GM23338 (cell line): ENCODE data around the gene UBFD1. TPM values are rescaled to one million over a fixed set of nuclear protein-coding genes. Genes with fewer than 3 reads are reported as not detected.

Experiments used
- ATAC-seq: fragments of 200-7000 bp; cut with Tn5 transposase; 3 replicates; pipeline ENCODE4 v1.9.1; 2020
- DNase-seq: peaks from one replicate; pipeline ENCODE4 v3.0.0-alpha.2; 2015; ENCODE audit warnings: low spot score
- H2AFZ ChIP-seq: fragments of 200-600 bp; sonication (generic); 2 replicates; pipeline ENCODE4 v1.8.0; 2016; ENCODE audit warnings: antibody characterized with exemption, mild to moderate bottlenecking, moderate library complexity
- H3F3A ChIP-seq: fragments of 200-600 bp; sonication (generic); replicated peaks from 2 replicates; pipeline ENCODE4 v1.8.0; 2017; ENCODE audit warnings: antibody characterized with exemption, mixed run types, low read depth
- H3K27ac ChIP-seq: fragments of 200-600 bp; sonication (generic); 2 replicates; pipeline ENCODE4 v1.6.1; 2016; ENCODE audit warnings: low read depth
- H3K27me3 ChIP-seq: fragments of 200-600 bp; sonication (generic); 2 replicates; pipeline ENCODE4 v1.8.0; 2016; ENCODE audit warnings: mild to moderate bottlenecking, mixed run types, moderate library complexity; ENCODE audit not compliant: insufficient read depth
- H3K36me3 ChIP-seq: fragments of 200-600 bp; sonication (generic); 2 replicates; pipeline ENCODE4 v1.8.0; 2016; ENCODE audit warnings: mild to moderate bottlenecking; ENCODE audit not compliant: insufficient read depth
- H3K4me1 ChIP-seq: fragments of 200-600 bp; sonication (generic); 2 replicates; pipeline ENCODE4 v1.8.0; 2016; ENCODE audit warnings: mild to moderate bottlenecking, moderate library complexity; ENCODE audit not compliant: insufficient read depth
- H3K4me2 ChIP-seq: fragments of 200-600 bp; sonication (generic); 2 replicates; pipeline ENCODE4 v1.7.1; 2017; ENCODE audit warnings: mixed run types
- H3K4me3 ChIP-seq: fragments of 200-600 bp; sonication (generic); 2 replicates; pipeline ENCODE4 v1.6.1; 2016; ENCODE audit warnings: mixed run types
- H3K79me2 ChIP-seq: fragments of 200-600 bp; sonication (generic); replicated peaks from 2 replicates; pipeline ENCODE4 v1.8.0; 2017; ENCODE audit warnings: mild to moderate bottlenecking; ENCODE audit not compliant: insufficient read depth
- H3K9me2 ChIP-seq: fragments of 200-600 bp; sonication (generic); 2 replicates; pipeline ENCODE4 v1.8.0; 2017; ENCODE audit not compliant: insufficient read depth
- H4K20me1 ChIP-seq: fragments of 200-600 bp; sonication (generic); replicated peaks from 2 replicates; pipeline ENCODE4 v1.8.0; 2017; ENCODE audit warnings: mild to moderate bottlenecking; ENCODE audit not compliant: insufficient read depth
- H3K27ac Mint-ChIP-seq: 2 replicates; pipeline ENCODE4 v1.8.0; 2020; ENCODE audit warnings: inconsistent platforms, mild to moderate bottlenecking, moderate library complexity, mixed read lengths
- H3K27me3 Mint-ChIP-seq: 3 replicates; pipeline ENCODE4 v1.8.0; 2022; ENCODE audit warnings: low read depth, mild to moderate bottlenecking, moderate library complexity, mixed read lengths, inconsistent platforms; ENCODE audit not compliant: insufficient read depth, poor library complexity
- H3K36me3 Mint-ChIP-seq: 3 replicates; pipeline ENCODE4 v1.8.0; 2021; ENCODE audit warnings: low read depth, mild to moderate bottlenecking, inconsistent platforms, moderate library complexity, mixed read lengths
- H3K4me1 Mint-ChIP-seq: 3 replicates; pipeline ENCODE4 v1.8.0; 2020; ENCODE audit warnings: mild to moderate bottlenecking, inconsistent platforms, mixed read lengths
- H3K4me3 Mint-ChIP-seq: 3 replicates; pipeline ENCODE4 v1.8.0; 2021; ENCODE audit warnings: moderate library complexity, mild to moderate bottlenecking, inconsistent platforms, mixed read lengths
- H3K9me3 Mint-ChIP-seq: 3 replicates; pipeline ENCODE4 v1.8.0; 2020; ENCODE audit warnings: moderate library complexity, mild to moderate bottlenecking, inconsistent platforms, mixed read lengths
- CREB1 ChIP-seq: fragments of 250-450 bp; sonication (Bioruptor Pico); IDR thresholded peaks from 2 replicates; pipeline ENCODE4 v1.5.0; 2020; ENCODE audit warnings: low read depth, mild to moderate bottlenecking, moderate library complexity
- EZH2 ChIP-seq: fragments of 200-600 bp; sonication (generic); IDR thresholded peaks from one replicate; pipeline ENCODE4 v1.8.0; 2017; ENCODE audit warnings: antibody characterized with exemption, mild to moderate bottlenecking, low read depth; ENCODE audit not compliant: unreplicated experiment
- EZH2phosphoT487 ChIP-seq: fragments of 200-600 bp; sonication (generic); IDR thresholded peaks from one replicate; pipeline ENCODE4 v1.8.1; 2018; ENCODE audit warnings: antibody characterized with exemption; ENCODE audit not compliant: unreplicated experiment
- JUNB ChIP-seq: IDR thresholded peaks from one replicate; pipeline ENCODE4 v1.6.1; 2016; ENCODE audit warnings: antibody characterized with exemption; ENCODE audit not compliant: unreplicated experiment
- NANOG ChIP-seq: IDR thresholded peaks from 2 replicates; pipeline ENCODE4 v1.6.1; 2016; ENCODE audit warnings: antibody characterized with exemption, borderline replicate concordance
- POLR2AphosphoS5 ChIP-seq: IDR thresholded peaks from 2 replicates; pipeline ENCODE4 v1.6.1; 2016; ENCODE audit warnings: antibody characterized with exemption, low read depth
- STAT1 ChIP-seq: IDR thresholded peaks from one replicate; pipeline ENCODE4 v1.6.1; 2016; ENCODE audit warnings: antibody characterized with exemption; ENCODE audit not compliant: unreplicated experiment
- ZNF114 ChIP-seq: fragments of 250-450 bp; sonication (Bioruptor Pico); IDR thresholded peaks from 2 replicates; pipeline ENCODE4 v1.5.0; 2020; ENCODE audit warnings: mild to moderate bottlenecking, moderate library complexity
- ZNF331 ChIP-seq: fragments of 250-450 bp; sonication (Bioruptor Pico); IDR thresholded peaks from 2 replicates; pipeline ENCODE4 v1.5.0; 2020; ENCODE audit warnings: low read depth, mild to moderate bottlenecking, moderate library complexity
- polyA plus RNA-seq: library from polyadenylated mRNA; unstranded; fragments of >200 nt; fragmentation: Nextera tagmentation; extraction: Ambion mirVana; gene quantifications from 2 replicates; pipeline ENCODE4 v1.2.1, GENCODE V29; 2016
- total RNA-seq: library from RNA; depleted of rRNA; stranded (reverse); fragments of >200 nt; shearing (Covaris generic); gene quantifications from 2 replicates; pipeline ENCODE4 v1.2.3, GENCODE V29; 2014
- TF ChIP-seq, protein P1 (sequence below): IDR thresholded peaks from 2 replicates; pipeline ENCODE4 v1.6.1; 2016; ENCODE audit warnings: antibody characterized with exemption
- TF ChIP-seq, protein P2 (sequence below): IDR thresholded peaks from one replicate; pipeline ENCODE4 v1.6.1; 2018; ENCODE audit warnings: antibody characterized with exemption; ENCODE audit not compliant: unreplicated experiment
- TF ChIP-seq, protein P3 (sequence below), 2 experiments: fragments of 200-600 bp in 1 of 2; sonication (generic) in 1 of 2; conservative IDR thresholded peaks; 2 replicates each; pipeline versions ENCODE4 v1.5.1 to v1.6.1; 2016 to 2017; ENCODE audit warnings: antibody characterized with exemption in 2 of 2, low read depth in 2 of 2, mild to moderate bottlenecking in 2 of 2, moderate library complexity in 1 of 2
- TF ChIP-seq, protein P4 (sequence below): fragments of 250-450 bp; sonication (Bioruptor Pico); IDR thresholded peaks from 2 replicates; pipeline ENCODE4 v1.5.0; 2020; ENCODE audit warnings: mild to moderate bottlenecking, moderate library complexity

The UBFD1 gene
- total and polyA plus RNA-seq, 2 experiments from 2014 or later: 28.5 to 249 TPM

DNA sequence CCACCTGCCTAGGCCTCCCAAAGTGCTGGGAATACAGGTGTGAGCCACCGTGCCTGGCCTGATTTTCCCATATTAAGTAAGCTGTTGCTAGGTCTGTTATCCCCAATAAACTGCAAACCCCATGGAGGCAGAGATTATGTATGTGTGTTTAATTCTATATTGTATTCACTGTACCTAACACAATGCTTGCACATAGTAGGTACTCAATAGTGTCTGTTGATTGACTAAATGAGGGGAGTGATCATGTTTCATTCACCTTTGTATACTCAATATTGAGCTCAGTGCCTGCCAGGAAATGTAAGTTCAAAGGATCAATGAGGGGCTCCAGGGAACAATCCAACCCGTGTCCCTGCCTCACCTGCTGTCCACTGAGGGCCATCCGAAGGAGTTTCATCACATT, 32.6 kb upstream of the UBFD1 start:
- Histone ChIP-seq H3K27ac (no peak overlapping the region), H3K9me2 (no peaks in the 10 kb centered on the region), H3K27me3 (no peaks in the 10 kb centered on the region), H2AFZ (no peak overlapping the region), H3K79me2 (no peaks in the 10 kb centered on the region), H3K4me2 (no peak overlapping the region), H3F3A (no peaks in the 10 kb centered on the region), H4K20me1 (peaks cover 8% of the 10 kb centered on the region), H3K36me3 (peaks cover 41% of the 10 kb centered on the region), H3K4me3 (no peak overlapping the region), H3K4me1 (no peaks in the 10 kb centered on the region)
- TF ChIP-seq, protein P1, sequence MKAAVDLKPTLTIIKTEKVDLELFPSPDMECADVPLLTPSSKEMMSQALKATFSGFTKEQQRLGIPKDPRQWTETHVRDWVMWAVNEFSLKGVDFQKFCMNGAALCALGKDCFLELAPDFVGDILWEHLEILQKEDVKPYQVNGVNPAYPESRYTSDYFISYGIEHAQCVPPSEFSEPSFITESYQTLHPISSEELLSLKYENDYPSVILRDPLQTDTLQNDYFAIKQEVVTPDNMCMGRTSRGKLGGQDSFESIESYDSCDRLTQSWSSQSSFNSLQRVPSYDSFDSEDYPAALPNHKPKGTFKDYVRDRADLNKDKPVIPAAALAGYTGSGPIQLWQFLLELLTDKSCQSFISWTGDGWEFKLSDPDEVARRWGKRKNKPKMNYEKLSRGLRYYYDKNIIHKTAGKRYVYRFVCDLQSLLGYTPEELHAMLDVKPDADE: no peak
- TF ChIP-seq ZNF331 (CRISPR knock-in tag) (no peak), JUNB (no peak), EZH2 (no peak), CREB1 (no peak), ZNF114 (CRISPR knock-in tag) (no peak), NANOG (no peak), EZH2phosphoT487 (no peak), POLR2AphosphoS5 (no peak), STAT1 (no peak)
- TF ChIP-seq, protein P2, sequence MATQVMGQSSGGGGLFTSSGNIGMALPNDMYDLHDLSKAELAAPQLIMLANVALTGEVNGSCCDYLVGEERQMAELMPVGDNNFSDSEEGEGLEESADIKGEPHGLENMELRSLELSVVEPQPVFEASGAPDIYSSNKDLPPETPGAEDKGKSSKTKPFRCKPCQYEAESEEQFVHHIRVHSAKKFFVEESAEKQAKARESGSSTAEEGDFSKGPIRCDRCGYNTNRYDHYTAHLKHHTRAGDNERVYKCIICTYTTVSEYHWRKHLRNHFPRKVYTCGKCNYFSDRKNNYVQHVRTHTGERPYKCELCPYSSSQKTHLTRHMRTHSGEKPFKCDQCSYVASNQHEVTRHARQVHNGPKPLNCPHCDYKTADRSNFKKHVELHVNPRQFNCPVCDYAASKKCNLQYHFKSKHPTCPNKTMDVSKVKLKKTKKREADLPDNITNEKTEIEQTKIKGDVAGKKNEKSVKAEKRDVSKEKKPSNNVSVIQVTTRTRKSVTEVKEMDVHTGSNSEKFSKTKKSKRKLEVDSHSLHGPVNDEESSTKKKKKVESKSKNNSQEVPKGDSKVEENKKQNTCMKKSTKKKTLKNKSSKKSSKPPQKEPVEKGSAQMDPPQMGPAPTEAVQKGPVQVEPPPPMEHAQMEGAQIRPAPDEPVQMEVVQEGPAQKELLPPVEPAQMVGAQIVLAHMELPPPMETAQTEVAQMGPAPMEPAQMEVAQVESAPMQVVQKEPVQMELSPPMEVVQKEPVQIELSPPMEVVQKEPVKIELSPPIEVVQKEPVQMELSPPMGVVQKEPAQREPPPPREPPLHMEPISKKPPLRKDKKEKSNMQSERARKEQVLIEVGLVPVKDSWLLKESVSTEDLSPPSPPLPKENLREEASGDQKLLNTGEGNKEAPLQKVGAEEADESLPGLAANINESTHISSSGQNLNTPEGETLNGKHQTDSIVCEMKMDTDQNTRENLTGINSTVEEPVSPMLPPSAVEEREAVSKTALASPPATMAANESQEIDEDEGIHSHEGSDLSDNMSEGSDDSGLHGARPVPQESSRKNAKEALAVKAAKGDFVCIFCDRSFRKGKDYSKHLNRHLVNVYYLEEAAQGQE: no peak
- TF ChIP-seq, protein P3, sequence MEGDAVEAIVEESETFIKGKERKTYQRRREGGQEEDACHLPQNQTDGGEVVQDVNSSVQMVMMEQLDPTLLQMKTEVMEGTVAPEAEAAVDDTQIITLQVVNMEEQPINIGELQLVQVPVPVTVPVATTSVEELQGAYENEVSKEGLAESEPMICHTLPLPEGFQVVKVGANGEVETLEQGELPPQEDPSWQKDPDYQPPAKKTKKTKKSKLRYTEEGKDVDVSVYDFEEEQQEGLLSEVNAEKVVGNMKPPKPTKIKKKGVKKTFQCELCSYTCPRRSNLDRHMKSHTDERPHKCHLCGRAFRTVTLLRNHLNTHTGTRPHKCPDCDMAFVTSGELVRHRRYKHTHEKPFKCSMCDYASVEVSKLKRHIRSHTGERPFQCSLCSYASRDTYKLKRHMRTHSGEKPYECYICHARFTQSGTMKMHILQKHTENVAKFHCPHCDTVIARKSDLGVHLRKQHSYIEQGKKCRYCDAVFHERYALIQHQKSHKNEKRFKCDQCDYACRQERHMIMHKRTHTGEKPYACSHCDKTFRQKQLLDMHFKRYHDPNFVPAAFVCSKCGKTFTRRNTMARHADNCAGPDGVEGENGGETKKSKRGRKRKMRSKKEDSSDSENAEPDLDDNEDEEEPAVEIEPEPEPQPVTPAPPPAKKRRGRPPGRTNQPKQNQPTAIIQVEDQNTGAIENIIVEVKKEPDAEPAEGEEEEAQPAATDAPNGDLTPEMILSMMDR (conservative IDR thresholded peaks at IDR 0.05; ENCODE audit: low read depth in 2 of 2): no peak
- TF ChIP-seq, protein P4, sequence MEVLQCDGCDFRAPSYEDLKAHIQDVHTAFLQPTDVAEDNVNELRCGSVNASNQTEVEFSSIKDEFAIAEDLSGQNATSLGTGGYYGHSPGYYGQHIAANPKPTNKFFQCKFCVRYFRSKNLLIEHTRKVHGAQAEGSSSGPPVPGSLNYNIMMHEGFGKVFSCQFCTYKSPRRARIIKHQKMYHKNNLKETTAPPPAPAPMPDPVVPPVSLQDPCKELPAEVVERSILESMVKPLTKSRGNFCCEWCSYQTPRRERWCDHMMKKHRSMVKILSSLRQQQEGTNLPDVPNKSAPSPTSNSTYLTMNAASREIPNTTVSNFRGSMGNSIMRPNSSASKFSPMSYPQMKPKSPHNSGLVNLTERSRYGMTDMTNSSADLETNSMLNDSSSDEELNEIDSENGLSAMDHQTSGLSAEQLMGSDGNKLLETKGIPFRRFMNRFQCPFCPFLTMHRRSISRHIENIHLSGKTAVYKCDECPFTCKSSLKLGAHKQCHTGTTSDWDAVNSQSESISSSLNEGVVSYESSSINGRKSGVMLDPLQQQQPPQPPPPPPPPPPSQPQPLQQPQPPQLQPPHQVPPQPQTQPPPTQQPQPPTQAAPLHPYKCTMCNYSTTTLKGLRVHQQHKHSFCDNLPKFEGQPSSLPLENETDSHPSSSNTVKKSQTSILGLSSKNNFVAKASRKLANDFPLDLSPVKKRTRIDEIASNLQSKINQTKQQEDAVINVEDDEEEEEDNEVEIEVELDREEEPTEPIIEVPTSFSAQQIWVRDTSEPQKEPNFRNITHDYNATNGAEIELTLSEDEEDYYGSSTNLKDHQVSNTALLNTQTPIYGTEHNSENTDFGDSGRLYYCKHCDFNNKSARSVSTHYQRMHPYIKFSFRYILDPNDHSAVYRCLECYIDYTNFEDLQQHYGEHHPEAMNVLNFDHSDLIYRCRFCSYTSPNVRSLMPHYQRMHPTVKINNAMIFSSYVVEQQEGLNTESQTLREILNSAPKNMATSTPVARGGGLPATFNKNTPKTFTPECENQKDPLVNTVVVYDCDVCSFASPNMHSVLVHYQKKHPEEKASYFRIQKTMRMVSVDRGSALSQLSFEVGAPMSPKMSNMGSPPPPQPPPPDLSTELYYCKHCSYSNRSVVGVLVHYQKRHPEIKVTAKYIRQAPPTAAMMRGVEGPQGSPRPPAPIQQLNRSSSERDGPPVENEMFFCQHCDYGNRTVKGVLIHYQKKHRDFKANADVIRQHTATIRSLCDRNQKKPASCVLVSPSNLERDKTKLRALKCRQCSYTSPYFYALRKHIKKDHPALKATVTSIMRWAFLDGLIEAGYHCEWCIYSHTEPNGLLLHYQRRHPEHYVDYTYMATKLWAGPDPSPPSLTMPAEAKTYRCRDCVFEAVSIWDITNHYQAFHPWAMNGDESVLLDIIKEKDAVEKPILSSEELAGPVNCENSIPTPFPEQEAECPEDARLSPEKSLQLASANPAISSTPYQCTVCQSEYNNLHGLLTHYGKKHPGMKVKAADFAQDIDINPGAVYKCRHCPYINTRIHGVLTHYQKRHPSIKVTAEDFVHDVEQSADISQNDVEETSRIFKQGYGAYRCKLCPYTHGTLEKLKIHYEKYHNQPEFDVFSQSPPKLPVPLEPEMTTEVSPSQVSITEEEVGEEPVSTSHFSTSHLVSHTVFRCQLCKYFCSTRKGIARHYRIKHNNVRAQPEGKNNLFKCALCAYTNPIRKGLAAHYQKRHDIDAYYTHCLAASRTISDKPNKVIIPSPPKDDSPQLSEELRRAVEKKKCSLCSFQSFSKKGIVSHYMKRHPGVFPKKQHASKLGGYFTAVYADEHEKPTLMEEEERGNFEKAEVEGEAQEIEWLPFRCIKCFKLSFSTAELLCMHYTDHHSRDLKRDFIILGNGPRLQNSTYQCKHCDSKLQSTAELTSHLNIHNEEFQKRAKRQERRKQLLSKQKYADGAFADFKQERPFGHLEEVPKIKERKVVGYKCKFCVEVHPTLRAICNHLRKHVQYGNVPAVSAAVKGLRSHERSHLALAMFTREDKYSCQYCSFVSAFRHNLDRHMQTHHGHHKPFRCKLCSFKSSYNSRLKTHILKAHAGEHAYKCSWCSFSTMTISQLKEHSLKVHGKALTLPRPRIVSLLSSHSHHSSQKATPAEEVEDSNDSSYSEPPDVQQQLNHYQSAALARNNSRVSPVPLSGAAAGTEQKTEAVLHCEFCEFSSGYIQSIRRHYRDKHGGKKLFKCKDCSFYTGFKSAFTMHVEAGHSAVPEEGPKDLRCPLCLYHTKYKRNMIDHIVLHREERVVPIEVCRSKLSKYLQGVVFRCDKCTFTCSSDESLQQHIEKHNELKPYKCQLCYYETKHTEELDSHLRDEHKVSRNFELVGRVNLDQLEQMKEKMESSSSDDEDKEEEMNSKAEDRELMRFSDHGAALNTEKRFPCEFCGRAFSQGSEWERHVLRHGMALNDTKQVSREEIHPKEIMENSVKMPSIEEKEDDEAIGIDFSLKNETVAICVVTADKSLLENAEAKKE: no peak
- Mint-ChIP-seq H3K9me3 (no peaks in the 10 kb centered on the region), H3K4me3 (no peak overlapping the region), H3K4me1 (no peaks in the 10 kb centered on the region), H3K36me3 (peaks cover 74% of the 10 kb centered on the region), H3K27me3 (no peaks in the 10 kb centered on the region), H3K27ac (no peak overlapping the region)
- DNase-seq (no peak), ATAC-seq (no peak)
